GM21717 (cell line): ENCODE results near the gene COMMD2.

Source experiments
- ATAC-seq: cut with Tn5 transposase; IDR thresholded peaks from one replicate; pipeline ENCODE4 v1.9.1; 2021; ENCODE audit warnings: mild to moderate bottlenecking, moderate library complexity; ENCODE audit not compliant: unreplicated experiment

Gene COMMD2

GRCh38 chr3:149752051-149752787 lies at the start of gene COMMD2:
TSS of gene COMMD2 (minus strand) at chr3:149752489. CDS start at chr3:149752444, 45 bp downstream.
- ATAC-seq: peak; percentile 99

- ATAC-seq: no peak
Observed at GRCh38 chr3:149801639-149802038, 49.4 kb upstream of the COMMD2 start.

- ATAC-seq: no peak
Observed at GRCh38 chr3:149801195-149801594, 48.9 kb upstream of the COMMD2 start.

GRCh38 chr3:149800693-149801092 lies 48.4 kb upstream of the COMMD2 start:
- no peak for ATAC-seq

GRCh38 chr3:149796026-149796425 lies 43.7 kb upstream of the COMMD2 start:
- no peak for ATAC-seq

GRCh38 chr3:149792452-149793270 lies 40.4 kb upstream of the COMMD2 start, which contains the start of gene ANKUB1:
TSS of gene ANKUB1 (minus strand) at chr3:149792554. CDS start at chr3:149792366, 188 bp downstream.
- no peak for ATAC-seq

GRCh38 chr3:149790698-149791097 lies 38.4 kb upstream of the COMMD2 start:
- no peak for ATAC-seq

- ATAC-seq: no peak
Observed at GRCh38 chr3:149790268-149790667, 38.0 kb upstream of the COMMD2 start.

GRCh38 chr3:149784064-149784704 lies 31.9 kb upstream of the COMMD2 start:
- ATAC-seq: no peak

- ATAC-seq: no peak
Observed at GRCh38 chr3:149783576-149783975, 31.3 kb upstream of the COMMD2 start.

- ATAC-seq: no peak
Observed at GRCh38 chr3:149781741-149782140, 29.5 kb upstream of the COMMD2 start.

- no peak for ATAC-seq
Observed at GRCh38 chr3:149781211-149781610, 28.9 kb upstream of the COMMD2 start.

- ATAC-seq: no peak
Observed at GRCh38 chr3:149777414-149778214, 25.3 kb upstream of the COMMD2 start.

GRCh38 chr3:149776170-149776569 lies 23.9 kb upstream of the COMMD2 start:
- no peak for ATAC-seq

- ATAC-seq: no peak
Observed at GRCh38 chr3:149772861-149773260, 20.6 kb upstream of the COMMD2 start.

- peak; percentile 58 for ATAC-seq
Observed at GRCh38 chr3:149771652-149772271, 19.5 kb upstream of the COMMD2 start.

- no peak for ATAC-seq
Observed at GRCh38 chr3:149770246-149770645, 18.0 kb upstream of the COMMD2 start.

- ATAC-seq: no peak
Observed at GRCh38 chr3:149768704-149769103, 16.4 kb upstream of the COMMD2 start.

- no peak for ATAC-seq
Observed at GRCh38 chr3:149767720-149768119, 15.4 kb upstream of the COMMD2 start.

GRCh38 chr3:149765762-149766334 lies 13.6 kb upstream of the COMMD2 start:
- ATAC-seq: no peak
